Adrenal gland (tissue), 12 donors: ENCODE data around the gene TANK. TPM values are rescaled to one million over a fixed set of nuclear protein-coding genes. Genes with fewer than 3 reads are reported as not detected.
"Not testable (repeated sequence)": the region's sequence is repeated elsewhere in the genome, so short reads cannot be mapped to it uniquely, and the experiment has no call there.

ENCODE experiments used
- DNase-seq, 7 donors: peaks; one replicate each; pipeline ENCODE4 v3.0.0-alpha.2; 2019 to 2020
- H3K27ac ChIP-seq, 5 donors: fragments of 200-600 bp; sonication (generic) in 4 of 5; 1 replicate in 3 of 5; 2 replicates in 2 of 5; pipeline versions ENCODE4 v1.5.1 to v1.8.0; 2016 to 2020; ENCODE audit warnings: mild to moderate bottlenecking in 1 of 5
- H3K27me3 ChIP-seq: fragments of 200-600 bp; 2 replicates; pipeline ENCODE4 v1.8.0; 2021
- H3K36me3 ChIP-seq, 2 donors: fragments of 200-600 bp; replicated peaks in 1 of 2; 1 replicate in 1 of 2; 2 replicates in 1 of 2; pipeline versions ENCODE4 v1.5.1 to v1.8.0; 2018 to 2022
- H3K4me1 ChIP-seq, 2 donors: fragments of 200-600 bp; replicated peaks in 1 of 2; 1 replicate in 1 of 2; 2 replicates in 1 of 2; pipeline versions ENCODE4 v1.5.1 to v1.8.0; 2018 to 2021
- H3K4me3 ChIP-seq, 4 donors: fragments of 200-600 bp; sonication (generic) in 3 of 4; one replicate each; pipeline ENCODE4 v1.5.1; 2016 to 2018
- H3K9me3 ChIP-seq, 3 donors: fragments of 200-600 bp; sonication (generic) in 1 of 3; replicated peaks in 1 of 3; 1 replicate in 2 of 3; 2 replicates in 1 of 3; pipeline versions ENCODE4 v1.5.1 to v1.8.0; 2016 to 2021
- POLR2A ChIP-seq, 2 donors: fragments of 450-650 bp; IDR thresholded peaks; one replicate each; pipeline ENCODE4 v1.6.1; 2017; ENCODE audit warnings: antibody characterized with exemption in 2 of 2, mild to moderate bottlenecking in 2 of 2, moderate library complexity in 1 of 2
- WGBS, 4 donors: extraction: QIAGEN DNeasy Blood & Tissue Kit in 2 of 4; methylation state at CpG; one replicate each; pipeline versions ENCODE4 v1.1.5 to v1.1.7; 2013 to 2017; 5-methylcytosine and 5-hydroxymethylcytosine counted together
- intact Hi-C, 2 donors: fragments of 100-400 bp; cut with DNase I; formaldehyde crosslinking; loops; one replicate each; pipeline versions ENCODE4 v1.14.1 to v1.15.0; 2022 to 2023
- polyA plus RNA-seq, 3 donors: library from polyadenylated mRNA; stranded (reverse); fragments of 200-250 nt in 2 of 3; fragments of 350-450 nt in 1 of 3; fragmentation: Illumina TruSeq in 1 of 3; extraction: RNeasy Lipid Tissue Mini Kit (QIAGEN cat#74804) in 1 of 3; gene quantifications; one replicate each; pipeline ENCODE4 v1.2.3, GENCODE V29; 2013 to 2014
- total RNA-seq, 9 donors: library from RNA; depleted of rRNA in 4 of 9; stranded (reverse); fragments of >200 nt in 4 of 9; fragments of 120-200 nt in 1 of 9; fragmentation: NEBNext Ultra II Directional in 1 of 9; extraction: Animal tissue kit (Norgen Biotek cat#: 25700) in 1 of 9; gene quantifications; one replicate each; pipeline versions ENCODE4 v1.1.0 to v1.2.4, GENCODE V29; 2013 to 2023
- TF ChIP-seq, protein P1 (sequence below), 6 experiments: fragments of 450-650 bp in 4 of 6; fragments of 200-600 bp in 2 of 6; sonication (generic) in 1 of 6; IDR thresholded peaks; 1 replicate in 5 of 6; 2 replicates in 1 of 6; pipeline versions ENCODE4 v1.5.1 to v1.8.0; 2016 to 2021; ENCODE audit warnings: antibody characterized with exemption in 6 of 6, mild to moderate bottlenecking in 2 of 6, moderate library complexity in 1 of 6
- donor health status: healthy with polysubstance abuse.
- donor health status: Bipolar disorder and iron deficiency.
- donor health status: DM: yes; HTN: yes; CAD: no.
- donor health status: DM: no; HTN: no; CAD: no.
- donor health status: DM: no; HTN: no; CAD: no.
- donor health status: DM: yes; HTN: yes; CAD: no.

The TANK gene
- total and polyA plus RNA-seq, 12 donors: 23.7 to 90.9 (median 55.0) TPM

DNA sequence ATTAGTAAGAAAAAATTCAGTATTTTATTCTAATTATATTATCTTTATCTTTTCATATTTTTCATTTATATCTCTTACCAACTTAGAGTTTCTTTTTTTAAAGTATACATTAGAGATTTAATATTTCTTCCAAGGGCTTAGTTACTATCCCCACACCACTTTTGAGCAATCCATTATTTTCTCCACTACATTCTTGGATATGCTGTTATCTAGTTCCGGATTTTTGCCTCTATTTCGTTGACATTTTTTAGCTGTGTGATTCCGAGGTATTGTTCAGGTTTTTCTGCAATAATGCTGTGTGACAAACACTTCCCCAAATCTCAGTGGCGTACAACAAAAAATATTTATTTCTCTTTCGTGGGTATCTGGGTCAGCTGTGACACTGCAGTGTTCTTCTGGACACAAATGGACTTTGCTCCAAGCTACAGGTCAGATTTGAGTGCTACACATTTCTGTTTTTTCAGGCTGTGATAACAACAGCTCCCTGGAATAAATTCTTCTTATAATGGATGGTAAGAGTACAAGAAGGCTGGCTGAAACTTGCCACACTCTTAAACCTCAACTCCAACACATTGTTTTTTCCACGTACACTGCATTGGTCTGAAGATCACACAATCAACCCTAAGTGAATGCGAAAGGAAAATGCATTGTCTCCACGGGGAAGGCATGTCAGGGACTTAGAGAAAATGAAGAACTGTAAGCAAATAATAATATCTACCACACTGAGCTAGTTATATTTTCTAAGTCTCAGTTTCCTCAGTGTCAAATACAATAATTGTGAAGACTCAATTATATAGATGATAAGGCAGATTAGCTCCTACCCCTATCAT lies 97.1 kb downstream of the TANK start:
- Histone ChIP-seq H3K27ac (no peak overlapping the region), H3K9me3 (peaks cover 0 to 4% (median 0%) of the 10 kb centered on the region in 3 donors), H3K4me3 (no peak overlapping the region), H3K27me3 (no peaks in the 10 kb centered on the region), H3K4me1 (no peaks in the 10 kb centered on the region), H3K36me3 (no peaks in the 10 kb centered on the region)
- WGBS, 4 donors: 79 to 86% (median 81%) methylated on average over 8 of the region's 8 CpGs
- intact Hi-C loops: no loop called here
- no peak for DNase-seq
- no peak for TF ChIP-seq POLR2A (IDR thresholded peaks at IDR 0.05)
- TF ChIP-seq, protein P1, sequence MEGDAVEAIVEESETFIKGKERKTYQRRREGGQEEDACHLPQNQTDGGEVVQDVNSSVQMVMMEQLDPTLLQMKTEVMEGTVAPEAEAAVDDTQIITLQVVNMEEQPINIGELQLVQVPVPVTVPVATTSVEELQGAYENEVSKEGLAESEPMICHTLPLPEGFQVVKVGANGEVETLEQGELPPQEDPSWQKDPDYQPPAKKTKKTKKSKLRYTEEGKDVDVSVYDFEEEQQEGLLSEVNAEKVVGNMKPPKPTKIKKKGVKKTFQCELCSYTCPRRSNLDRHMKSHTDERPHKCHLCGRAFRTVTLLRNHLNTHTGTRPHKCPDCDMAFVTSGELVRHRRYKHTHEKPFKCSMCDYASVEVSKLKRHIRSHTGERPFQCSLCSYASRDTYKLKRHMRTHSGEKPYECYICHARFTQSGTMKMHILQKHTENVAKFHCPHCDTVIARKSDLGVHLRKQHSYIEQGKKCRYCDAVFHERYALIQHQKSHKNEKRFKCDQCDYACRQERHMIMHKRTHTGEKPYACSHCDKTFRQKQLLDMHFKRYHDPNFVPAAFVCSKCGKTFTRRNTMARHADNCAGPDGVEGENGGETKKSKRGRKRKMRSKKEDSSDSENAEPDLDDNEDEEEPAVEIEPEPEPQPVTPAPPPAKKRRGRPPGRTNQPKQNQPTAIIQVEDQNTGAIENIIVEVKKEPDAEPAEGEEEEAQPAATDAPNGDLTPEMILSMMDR (IDR thresholded peaks at IDR 0.05): no peak

DNA sequence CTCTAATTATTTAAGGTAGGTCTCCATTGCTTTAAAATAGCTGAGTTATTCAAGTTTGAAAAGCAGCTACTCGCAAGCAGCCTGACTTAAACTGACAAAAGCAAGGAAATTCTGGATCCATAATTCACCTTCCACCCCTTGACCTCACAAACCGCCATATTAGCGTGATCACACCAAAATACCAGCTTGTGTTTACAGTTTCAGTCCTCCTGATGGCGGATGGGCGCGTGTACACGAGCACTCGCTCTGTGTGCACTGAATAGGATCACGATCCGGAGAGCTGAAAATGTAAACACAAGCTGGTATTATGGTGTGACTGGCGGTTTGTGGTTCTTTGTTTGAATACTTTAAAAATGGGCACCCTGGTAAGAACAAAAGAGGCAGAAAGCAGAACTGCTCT lies 105.6 kb downstream of the TANK start:
- Histone ChIP-seq H3K27ac (no peak overlapping the region), H3K4me3 (no peak overlapping the region), H3K27me3 (no peaks in the 10 kb centered on the region), H3K36me3 (no peaks in the 10 kb centered on the region), H3K9me3 (no peaks in the 10 kb centered on the region), H3K4me1 (no peaks in the 10 kb centered on the region)
- 94 to 96% (median 95%) methylated on average over 11 of the region's 11 CpGs for WGBS, 4 donors
- TF ChIP-seq, protein P1 (IDR thresholded peaks at IDR 0.05): no peak
- TF ChIP-seq POLR2A (IDR thresholded peaks at IDR 0.05): no peak
- DNase-seq: no peak
- intact Hi-C loops: no loop called here

DNA sequence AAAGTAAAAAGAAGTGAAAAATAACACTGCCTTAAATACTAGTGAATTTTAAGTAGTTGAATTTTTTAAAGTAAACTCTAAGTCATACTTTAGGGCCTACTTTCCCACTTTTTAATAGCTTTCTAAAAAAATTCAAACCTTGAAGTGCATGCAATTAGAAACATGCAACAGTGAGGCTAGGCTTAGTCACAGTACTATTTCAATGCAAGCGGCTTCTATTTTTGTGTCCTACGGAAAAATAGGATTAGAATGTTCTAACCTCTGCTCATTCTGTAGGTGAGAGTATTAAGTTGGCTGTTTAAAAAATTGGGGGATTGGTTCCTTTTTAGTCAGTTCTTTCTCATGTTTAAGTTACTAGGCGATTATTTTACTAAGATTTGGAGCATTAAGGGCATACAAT lies 108.9 kb downstream of the TANK start:
- no peak for TF ChIP-seq POLR2A (IDR thresholded peaks at IDR 0.05)
- TF ChIP-seq, protein P1 (IDR thresholded peaks at IDR 0.05): no peak
- no peaks in the 10 kb centered on the region for H3K4me1 ChIP-seq

DNA sequence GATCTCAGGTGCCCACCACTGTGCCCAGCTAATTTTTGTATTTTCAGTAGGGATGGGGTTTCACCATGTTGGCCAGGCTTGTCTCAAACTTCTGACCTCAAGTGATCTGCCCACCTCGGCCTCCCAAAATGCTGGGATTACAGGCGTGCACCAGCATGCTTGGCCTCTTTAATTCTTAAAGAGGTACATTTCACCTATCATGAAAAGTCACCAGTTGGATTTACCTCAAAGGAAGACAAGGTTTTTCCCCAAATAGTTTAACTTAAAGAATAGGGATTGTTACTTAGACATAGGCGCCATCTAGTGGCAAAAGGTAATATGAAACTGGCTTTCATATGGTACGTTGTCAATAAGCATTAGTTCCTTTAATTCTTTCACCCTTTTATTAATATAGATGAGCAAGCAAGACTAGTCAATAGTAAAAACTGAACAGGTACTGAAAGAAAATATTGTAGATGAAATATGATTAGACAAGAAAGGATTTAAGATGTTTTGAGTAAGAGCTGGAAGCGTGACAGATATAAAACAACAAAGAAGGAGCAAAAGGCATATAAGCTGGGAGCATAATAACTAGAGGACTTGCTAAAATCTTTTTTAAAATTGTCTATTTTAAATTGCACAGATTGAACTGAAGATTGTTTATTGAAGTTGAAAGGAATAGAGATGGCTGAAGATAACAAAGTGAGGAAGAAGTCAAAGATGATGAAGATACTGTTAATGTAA lies 113.0 kb downstream of the TANK start:
- intact Hi-C loops: no loop called here
- TF ChIP-seq, protein P1 (IDR thresholded peaks at IDR 0.05): peak; percentile 28 to 77 (median 66)
- no peak for TF ChIP-seq POLR2A (IDR thresholded peaks at IDR 0.05)
- Histone ChIP-seq H3K4me3 (no peak overlapping the region), H3K4me1 (no peaks in the 10 kb centered on the region), H3K36me3 (no peaks in the 10 kb centered on the region), H3K9me3 (no peaks in the 10 kb centered on the region), H3K27ac (no peak overlapping the region), H3K27me3 (no peaks in the 10 kb centered on the region)
- 43 to 53% (median 48%) methylated on average over 5 of the region's 5 CpGs for WGBS, 4 donors
- peak in 1 of 7 donors; percentile 37 for DNase-seq

More for the DNA sequence above, 108.9 kb downstream of the TANK start:
- intact Hi-C loops: no loop called here
- no peaks in the 10 kb centered on the region for H3K27me3 ChIP-seq
- DNase-seq: no peak
- H3K27ac ChIP-seq: no peak overlapping the region
- 89 to 93% (median 90%) methylated on average over 3 of the region's 3 CpGs for WGBS, 4 donors
- H3K9me3 ChIP-seq: no peaks in the 10 kb centered on the region
- no peak overlapping the region for H3K4me3 ChIP-seq
- H3K36me3 ChIP-seq: no peaks in the 10 kb centered on the region

DNA sequence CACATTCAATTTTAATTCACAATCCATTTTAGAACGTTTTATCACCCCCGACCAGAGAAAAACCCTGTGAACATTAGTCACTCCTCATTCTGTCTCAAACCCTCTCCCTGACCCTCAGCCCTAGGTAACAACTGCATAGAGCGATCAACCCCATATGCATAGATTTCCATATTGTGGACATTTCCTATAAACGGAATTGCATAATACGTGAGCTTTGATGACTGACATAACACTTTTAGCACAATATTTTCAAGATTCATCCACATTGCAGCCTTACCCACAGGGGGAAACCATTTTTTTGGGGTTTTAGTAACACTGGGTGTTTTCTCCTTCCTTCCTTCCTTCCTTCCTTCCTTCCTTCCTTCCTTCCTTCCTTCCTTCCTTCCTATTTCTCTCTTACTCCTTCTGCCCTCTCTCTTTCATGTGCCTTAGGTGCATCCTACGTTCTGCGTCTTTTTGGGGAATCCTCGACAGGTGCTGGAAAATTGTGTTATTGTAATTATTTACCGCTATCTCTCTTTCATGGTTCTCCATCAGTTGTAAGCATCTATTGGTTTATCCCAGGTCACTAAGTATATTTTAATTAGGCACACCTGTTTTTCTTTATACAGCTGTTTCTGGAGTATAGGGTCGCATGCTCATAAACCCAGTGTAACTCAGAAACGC lies 118.5 kb downstream of the TANK start:
- peak in 3 of 7 donors; percentile 19 to 34 (median 33) for DNase-seq
- H3K4me1 ChIP-seq, H3K9me3 ChIP-seq, H3K36me3 ChIP-seq, H3K4me3 ChIP-seq, H3K27ac ChIP-seq, intact Hi-C loops, H3K27me3 ChIP-seq: not testable (repeated sequence)
- WGBS, 4 donors: 56 to 61% (median 60%) methylated on average over 11 of the region's 11 CpGs

DNA sequence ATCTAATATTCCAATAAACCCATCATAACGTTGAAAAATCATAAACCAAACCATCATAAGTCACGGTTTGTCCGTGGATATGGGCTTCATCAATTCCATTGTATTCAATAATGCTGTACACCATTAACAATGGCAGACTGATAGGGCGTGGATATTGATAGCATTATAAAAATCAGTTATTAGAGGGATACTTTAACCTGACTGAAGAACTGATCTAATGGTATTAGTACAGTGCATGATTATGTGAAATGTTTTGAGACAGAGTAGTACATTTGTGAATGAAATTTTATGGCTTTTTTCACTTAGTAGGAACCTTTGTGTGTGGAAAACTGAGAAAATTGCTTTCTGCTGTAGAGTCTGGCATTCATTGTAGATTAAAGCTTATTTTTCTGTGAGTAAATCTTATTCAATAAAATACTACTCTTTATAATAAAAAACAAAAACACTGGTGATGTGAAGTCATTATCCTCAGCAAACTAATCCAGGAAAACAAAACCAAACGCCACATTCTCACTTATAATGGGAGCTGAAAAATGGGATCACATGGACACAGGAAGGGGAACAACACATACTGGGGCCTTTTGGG lies 119.1 kb downstream of the TANK start:
- H3K9me3 ChIP-seq, H3K27ac ChIP-seq, intact Hi-C loops, DNase-seq, H3K4me1 ChIP-seq, H3K4me3 ChIP-seq, H3K36me3 ChIP-seq, H3K27me3 ChIP-seq: not testable (repeated sequence)
- 60 to 73% (median 66%) methylated on average over 5 of the region's 5 CpGs for WGBS, 4 donors
